ENCODE measurements around the gene NSUN6. TPM values are rescaled to one million over a fixed set of nuclear protein-coding genes. Genes with fewer than 3 reads are reported as not detected.

Gene NSUN6
- total RNA-seq, 2 experiments from 2014 or later: 23.2 to 27.2 TPM

GRCh38 chr10:18681366-18681765 is 30.0 kb upstream of the NSUN6 start:
- Histone ChIP-seq H4K20me1 (ENCODE audit: insufficient read depth, low read length) (no peaks in the 10 kb centered on the region; the same call in 1 of the 2 replicates), H3K27ac (ENCODE audit: low read depth, low read length, poor library complexity, severe bottlenecking) (no peak overlapping the region), H3K4me2 (ENCODE audit: low read length) (no peak overlapping the region), H3K4me3 (ENCODE audit: low read depth, low read length, poor library complexity, severe bottlenecking) (no peak overlapping the region), H3K79me2 (ENCODE audit: insufficient read depth, low read depth, low read length) (no peaks in the 10 kb centered on the region), H3K9me2 (ENCODE audit: insufficient read depth, low read length) (no peaks in the 10 kb centered on the region), H3K9me3 (ENCODE audit: low read length) (no peaks in the 10 kb centered on the region), H3K4me1 (ENCODE audit: insufficient read depth, low read length, poor library complexity, severe bottlenecking) (no peaks in the 10 kb centered on the region), H2AFZ (ENCODE audit: low read length) (no peak overlapping the region), H3K36me3 (ENCODE audit: insufficient read depth, low read length) (peaks cover 30% of the 10 kb centered on the region)
- ChIA-PET CTCF (ENCODE audit: unreplicated experiment) (no interaction called here), POLR2A (interaction anchor here (1.0 kb wide), 1 partner anchor 15 kb away, joined by 3 read pairs; no protein-coding TSS in a partner anchor)
- no peak for TF ChIP-seq EZH2phosphoT487 (IDR thresholded peaks at IDR 0.05; ENCODE audit: borderline replicate concordance, low read depth, low read length)
- TF ChIP-seq CTCF (conservative IDR thresholded peaks at IDR 0.05; ENCODE audit: low read length): no peak
- no TSS peak for BruUV-seq (replicated peaks)
- no peak for DNase-seq (ENCODE audit: low spot score)
- intact Hi-C loops (cut with micrococcal nuclease; ENCODE audit: unreplicated experiment): no loop called here

GRCh38 chr10:18680754-18681153 is 29.4 kb upstream of the NSUN6 start:
- ChIA-PET CTCF (ENCODE audit: unreplicated experiment) (no interaction called here), POLR2A (interaction anchor here (0.6 to 1.1 kb wide), 3 partner anchors 14 to 1089 kb away, joined by 3 read pairs; no protein-coding TSS in a partner anchor)
- Histone ChIP-seq H2AFZ (ENCODE audit: low read length) (no peak overlapping the region), H3K4me2 (ENCODE audit: low read length) (no peak overlapping the region), H3K9me2 (ENCODE audit: insufficient read depth, low read length) (no peaks in the 10 kb centered on the region), H3K9me3 (ENCODE audit: low read length) (no peaks in the 10 kb centered on the region), H3K4me3 (ENCODE audit: low read depth, low read length, poor library complexity, severe bottlenecking) (no peak overlapping the region), H4K20me1 (ENCODE audit: insufficient read depth, low read length) (no peaks in the 10 kb centered on the region; the same call in 1 of the 2 replicates), H3K36me3 (ENCODE audit: insufficient read depth, low read length) (peaks cover 34% of the 10 kb centered on the region), H3K79me2 (ENCODE audit: insufficient read depth, low read depth, low read length) (no peaks in the 10 kb centered on the region), H3K27ac (ENCODE audit: low read depth, low read length, poor library complexity, severe bottlenecking) (no peak overlapping the region), H3K4me1 (ENCODE audit: insufficient read depth, low read length, poor library complexity, severe bottlenecking) (no peaks in the 10 kb centered on the region)
- no peak for TF ChIP-seq EZH2phosphoT487 (IDR thresholded peaks at IDR 0.05; ENCODE audit: borderline replicate concordance, low read depth, low read length)
- DNase-seq (ENCODE audit: low spot score): no peak
- no TSS peak for BruUV-seq (replicated peaks)
- intact Hi-C loops (cut with micrococcal nuclease; ENCODE audit: unreplicated experiment): no loop called here

- H3K79me2 ChIP-seq (ENCODE audit: insufficient read depth, low read depth, low read length): peaks cover 7% of the 10 kb centered on the region; the same call in 1 of the 2 replicates
- no peaks in the 10 kb centered on the region for H4K20me1 ChIP-seq (ENCODE audit: insufficient read depth, low read length)
- H3K36me3 ChIP-seq (ENCODE audit: insufficient read depth, low read length): peaks cover 76% of the 10 kb centered on the region
- H3K9me3 ChIP-seq (ENCODE audit: low read length): no peaks in the 10 kb centered on the region
- TF ChIP-seq EZH2phosphoT487 (IDR thresholded peaks at IDR 0.05; ENCODE audit: borderline replicate concordance, low read depth, low read length) (no peak), CTCF (conservative IDR thresholded peaks at IDR 0.05; ENCODE audit: low read length) (no peak)
- ChIA-PET CTCF (ENCODE audit: unreplicated experiment) (no interaction called here), POLR2A (interaction anchor here (0.6 to 1.4 kb wide), 3 partner anchors 12 to 26 kb away, joined by 3 to 4 read pairs (median 3); no protein-coding TSS in a partner anchor)
- intact Hi-C loops (cut with micrococcal nuclease; ENCODE audit: unreplicated experiment): no loop called here
- no peak overlapping the region for H2AFZ ChIP-seq (ENCODE audit: low read length)
- H3K4me3 ChIP-seq (ENCODE audit: low read depth, low read length, poor library complexity, severe bottlenecking): no peak overlapping the region
- H3K9me2 ChIP-seq (ENCODE audit: insufficient read depth, low read length): no peaks in the 10 kb centered on the region
- DNase-seq (ENCODE audit: low spot score): no peak
- no TSS peak for BruUV-seq (replicated peaks)
- H3K27ac ChIP-seq (ENCODE audit: low read depth, low read length, poor library complexity, severe bottlenecking): no peak overlapping the region
- no peaks in the 10 kb centered on the region for H3K4me1 ChIP-seq (ENCODE audit: insufficient read depth, low read length, poor library complexity, severe bottlenecking)
- H3K4me2 ChIP-seq (ENCODE audit: low read length): no peak overlapping the region
These were observed 23.9 kb upstream of the NSUN6 start for GRCh38 chr10:18675086-18675801.

All from OCI-LY7 (cell line).